Gastroesophageal sphincter (tissue), 4 donors: ENCODE data around the gene SPRN. TPM values are rescaled to one million over a fixed set of nuclear protein-coding genes. Genes with fewer than 3 reads are reported as not detected.

ENCODE experiments used
- ATAC-seq: fragments of 150-250 bp; one replicate; pipeline ENCODE4 v1.9.1; 2016; ENCODE audit warnings: mild to moderate bottlenecking, moderate library complexity
- H3K27ac ChIP-seq, 4 donors: fragments of 200-600 bp; sonication (generic) in 3 of 4; 1 replicate in 3 of 4; 2 replicates in 1 of 4; pipeline ENCODE4 v1.5.1; 2016 to 2019
- H3K27me3 ChIP-seq: fragments of 200-600 bp; sonication (generic); one replicate; pipeline ENCODE4 v1.5.1; 2019
- H3K36me3 ChIP-seq, 2 donors: fragments of 200-600 bp; sonication (generic); one replicate each; pipeline ENCODE4 v1.5.1; 2019; ENCODE audit warnings: control low read depth in 1 of 2
- H3K4me1 ChIP-seq, 3 donors: fragments of 200-600 bp; sonication (generic); 1 replicate in 2 of 3; 2 replicates in 1 of 3; pipeline ENCODE4 v1.5.1; 2016 to 2019; ENCODE audit warnings: control low read depth in 2 of 3
- H3K4me3 ChIP-seq, 2 donors: fragments of 200-600 bp; sonication (generic); one replicate each; pipeline ENCODE4 v1.5.1; 2019; ENCODE audit warnings: mild to moderate bottlenecking in 1 of 2, moderate library complexity in 1 of 2
- H3K9me3 ChIP-seq, 3 donors: fragments of 200-600 bp; sonication (generic); one replicate each; pipeline ENCODE4 v1.5.1; 2017 to 2019; ENCODE audit warnings: control low read depth in 2 of 3
- CTCF ChIP-seq, 4 experiments: fragments of 200-600 bp in 2 of 4; fragments of 450-650 bp in 2 of 4; sonication (generic) in 1 of 4; IDR thresholded peaks; one replicate each; pipeline ENCODE4 v1.5.1; 2017 to 2019; ENCODE audit warnings: antibody characterized with exemption in 4 of 4, mild to moderate bottlenecking in 2 of 4, moderate library complexity in 2 of 4
- EP300 ChIP-seq: sonication (generic); formaldehyde crosslinking; IDR thresholded peaks from one replicate; pipeline ENCODE4 v1.6.1; 2017; ENCODE audit warnings: antibody characterized with exemption, mild to moderate bottlenecking
- POLR2A ChIP-seq, 2 donors: fragments of 450-650 bp; IDR thresholded peaks; one replicate each; pipeline ENCODE4 v1.6.1; 2017; ENCODE audit warnings: antibody characterized with exemption in 2 of 2, mild to moderate bottlenecking in 2 of 2, moderate library complexity in 1 of 2
- POLR2AphosphoS5 ChIP-seq: sonication (generic); formaldehyde crosslinking; IDR thresholded peaks from one replicate; pipeline ENCODE4 v1.6.1; 2017; ENCODE audit warnings: antibody characterized with exemption
- WGBS, 2 donors: methylation state at CpG; one replicate each; pipeline ENCODE4 v1.1.5; 2018; ENCODE audit warnings: low coverage in 1 of 2; 5-methylcytosine and 5-hydroxymethylcytosine counted together
- total RNA-seq, 4 donors: library from RNA; depleted of rRNA; stranded (reverse); fragments of >200 nt; gene quantifications; one replicate each; pipeline ENCODE4 v1.1.0, GENCODE V29; 2016

SPRN gene
- total RNA-seq, 4 donors from 2014 or later, result 0.12 to 0.35 TPM; not detected in 2

- ATAC-seq, result no peak
- H3K4me3 ChIP-seq, result no peak overlapping the region
- TF ChIP-seq POLR2A (IDR thresholded peaks at IDR 0.05) (no peak), POLR2AphosphoS5 (no peak), CTCF (IDR thresholded peaks at IDR 0.05) (no peak), EP300 (no peak)
- H3K27me3 ChIP-seq, result no peaks in the 10 kb centered on the region
- H3K36me3 ChIP-seq, result peaks cover 0 to 62% of the 10 kb centered on the region in 2 donors
- 94 to 98% methylated on average over 11 to 12 of the region's 14 CpGs for WGBS, 2 donors
- no peaks in the 10 kb centered on the region for H3K9me3 ChIP-seq
- no peak overlapping the region for H3K27ac ChIP-seq
- no peaks in the 10 kb centered on the region for H3K4me1 ChIP-seq
These were observed 35.9 kb upstream of the SPRN start for GRCh38 chr10:133460208-133460769.

- H3K36me3 ChIP-seq, result peaks cover 0 to 55% of the 10 kb centered on the region in 2 donors
- H3K4me3 ChIP-seq, result no peak overlapping the region
- no peaks in the 10 kb centered on the region for H3K4me1 ChIP-seq
- H3K27me3 ChIP-seq, result no peaks in the 10 kb centered on the region
- H3K9me3 ChIP-seq, result no peaks in the 10 kb centered on the region
- no CpG with 5 or more reads among the region's 81 CpGs for WGBS, 2 donors
- no peak overlapping the region for H3K27ac ChIP-seq
- ATAC-seq, result no peak
- TF ChIP-seq POLR2A (IDR thresholded peaks at IDR 0.05) (no peak), POLR2AphosphoS5 (no peak), CTCF (IDR thresholded peaks at IDR 0.05) (no peak), EP300 (no peak)
These were observed 35.2 kb upstream of the SPRN start for GRCh38 chr10:133459454-133460207.

- peaks cover 0 to 48% of the 10 kb centered on the region in 2 donors for H3K36me3 ChIP-seq
- WGBS, 2 donors, result 100% methylated on average over 2 of the region's 21 CpGs; no CpG with 5 or more reads in 1 of the 2 donors
- no peak for ATAC-seq
These were observed 34.5 kb upstream of the SPRN start for GRCh38 chr10:133458710-133459453.

GRCh38 chr10:133458021-133458709 is 33.7 kb upstream of the SPRN start:
- Histone ChIP-seq H3K36me3 (peaks cover 0 to 46% of the 10 kb centered on the region in 2 donors), H3K4me1 (no peaks in the 10 kb centered on the region), H3K27me3 (no peaks in the 10 kb centered on the region), H3K27ac (no peak overlapping the region), H3K9me3 (no peaks in the 10 kb centered on the region), H3K4me3 (no peak overlapping the region)
- ATAC-seq, result no peak
- TF ChIP-seq EP300 (no peak), CTCF (IDR thresholded peaks at IDR 0.05) (no peak), POLR2A (IDR thresholded peaks at IDR 0.05) (no peak), POLR2AphosphoS5 (no peak)
- WGBS, 2 donors, result no CpG with 5 or more reads among the region's 40 CpGs

More at GRCh38 chr10:133458710-133459453, 34.5 kb upstream of the SPRN start:
- Histone ChIP-seq H3K27ac (no peak overlapping the region), H3K4me3 (no peak overlapping the region), H3K27me3 (no peaks in the 10 kb centered on the region), H3K9me3 (no peaks in the 10 kb centered on the region), H3K4me1 (no peaks in the 10 kb centered on the region)
- no peak for TF ChIP-seq EP300
- TF ChIP-seq CTCF (IDR thresholded peaks at IDR 0.05), result no peak
- TF ChIP-seq POLR2AphosphoS5, result no peak
- no peak for TF ChIP-seq POLR2A (IDR thresholded peaks at IDR 0.05)
